ENCODE measurements around the gene FAM193A. TPM values are rescaled to one million over a fixed set of nuclear protein-coding genes. Genes with fewer than 3 reads are reported as not detected.

The FAM193A gene
- total and polyA plus RNA-seq, 2 donors (not counting 1 experiment from before 2014, with no cell fraction given): 16.0 to 62.7 TPM

- no peaks in the 10 kb centered on the region for H3K27me3 Mint-ChIP-seq
- Histone ChIP-seq H3K36me3 (replicated peaks in 1 of 2; ENCODE audit: control extremely low read depth in 1 of 2, control insufficient read depth in 1 of 2, extremely low read depth in 1 of 2, insufficient read depth in 2 of 2, low read length in 1 of 2) (no peaks in the 10 kb centered on the region), H3K9me3 (ENCODE audit: control extremely low read depth in 1 of 3, control insufficient read depth in 2 of 3, insufficient read depth in 1 of 3, low read length in 2 of 3) (peaks cover 0 to 8% (median 7%) of the 10 kb centered on the region in 3 donors), H2AFZ (ENCODE audit: insufficient read depth, low read depth, low read length, poor library complexity, severe bottlenecking) (no peak overlapping the region), H3K9ac (ENCODE audit: low read length) (no peak overlapping the region), H3K27ac (ENCODE audit: low read length in 2 of 2) (no peak overlapping the region), H3K4me1 (ENCODE audit: control insufficient read depth in 2 of 2, insufficient read depth in 2 of 2, low read length in 2 of 2) (peaks cover 9% of the 10 kb centered on the region in 2 donors), H3K4me3 (ENCODE audit: control extremely low read depth in 1 of 5, extremely low read depth in 1 of 5, insufficient read depth in 1 of 5, low read depth in 2 of 5, low read length in 4 of 5) (no peak overlapping the region), H4K20me1 (ENCODE audit: control insufficient read depth, insufficient read depth, low read length, poor library complexity, severe bottlenecking) (no peaks in the 10 kb centered on the region), H3K27me3 (replicated peaks in 1 of 4; ENCODE audit: control extremely low read depth in 1 of 4, control insufficient read depth in 3 of 4, insufficient read depth in 4 of 4, low read length in 3 of 4) (no peaks in the 10 kb centered on the region), H3K79me2 (ENCODE audit: control insufficient read depth, insufficient read depth, low read length) (no peaks in the 10 kb centered on the region), H3K4me2 (replicated peaks; ENCODE audit: low read depth, low read length, poor library complexity, severe bottlenecking) (no peak overlapping the region)
- no peaks in the 10 kb centered on the region for H3K9me3 Mint-ChIP-seq (ENCODE audit: insufficient read depth)
- H3K4me1 Mint-ChIP-seq: peaks cover 23% of the 10 kb centered on the region
- POLR2A ChIA-PET: interaction anchor here (0.6 kb wide), 1 partner anchor 25 kb away, joined by 8 read pairs; the partner anchor contains the start of gene SH3BP2
- ATAC-seq (ENCODE audit: low read depth): no peak
- WGBS (ENCODE audit: insufficient coverage): 97% methylated on average over 9 of the region's 9 CpGs
- no peak for DNase-seq
- CTCF ChIA-PET: interaction anchor here (1.1 to 1.3 kb wide), 2 partner anchors 82 to 85 kb away, joined by 3 read pairs; no protein-coding TSS in a partner anchor
- intact Hi-C loops (cut with micrococcal nuclease): no loop called here
- no peak overlapping the region for H3K4me3 Mint-ChIP-seq
- H3K27ac Mint-ChIP-seq: no peak overlapping the region
- TF ChIP-seq CTCF (IDR thresholded peaks at IDR 0.05) (no peak), EZH2 (IDR thresholded peaks at IDR 0.05; ENCODE audit: borderline replicate concordance, insufficient read depth, low read depth, low read length, poor library complexity, severe bottlenecking) (no peak)
Observed at GRCh38 chr4:2768124-2768523, 231.7 kb downstream of the FAM193A start.

- intact Hi-C loops (cut with micrococcal nuclease): no loop called here
- Mint-ChIP-seq H3K9me3 (ENCODE audit: insufficient read depth) (no peaks in the 10 kb centered on the region), H3K4me3 (no peak overlapping the region), H3K27me3 (no peaks in the 10 kb centered on the region), H3K27ac (no peak overlapping the region), H3K4me1 (peaks cover 20% of the 10 kb centered on the region)
- no peaks in the 10 kb centered on the region for H4K20me1 ChIP-seq (ENCODE audit: control insufficient read depth, insufficient read depth, low read length, poor library complexity, severe bottlenecking)
- H3K9me3 ChIP-seq (ENCODE audit: control extremely low read depth in 1 of 3, control insufficient read depth in 2 of 3, insufficient read depth in 1 of 3, low read length in 2 of 3): peaks cover 0 to 8% (median 7%) of the 10 kb centered on the region in 3 donors
- H3K27me3 ChIP-seq (replicated peaks in 1 of 4; ENCODE audit: control extremely low read depth in 1 of 4, control insufficient read depth in 3 of 4, insufficient read depth in 4 of 4, low read length in 3 of 4): no peaks in the 10 kb centered on the region
- 93% methylated on average over 5 of the region's 15 CpGs for WGBS (ENCODE audit: insufficient coverage)
- H3K4me3 ChIP-seq (ENCODE audit: control extremely low read depth in 1 of 5, extremely low read depth in 1 of 5, insufficient read depth in 1 of 5, low read depth in 2 of 5, low read length in 4 of 5): no peak overlapping the region
- no peak for DNase-seq
- POLR2A ChIA-PET: interaction anchor here (0.5 kb wide), 1 partner anchor 84 kb away, joined by 3 read pairs; no protein-coding TSS in a partner anchor
- H3K9ac ChIP-seq (ENCODE audit: low read length): no peak overlapping the region
- TF ChIP-seq CTCF (IDR thresholded peaks at IDR 0.05): no peak
- no peak overlapping the region for H3K4me2 ChIP-seq (replicated peaks; ENCODE audit: low read depth, low read length, poor library complexity, severe bottlenecking)
- no peak overlapping the region for H3K27ac ChIP-seq (ENCODE audit: low read length in 2 of 2)
- H2AFZ ChIP-seq (ENCODE audit: insufficient read depth, low read depth, low read length, poor library complexity, severe bottlenecking): no peak overlapping the region
- CTCF ChIA-PET: interaction anchor here (0.7 to 1.1 kb wide), 2 partner anchors 71 to 84 kb away, joined by 3 read pairs; no protein-coding TSS in a partner anchor
- no peak for ATAC-seq (ENCODE audit: low read depth)
- peaks cover 4 to 9% of the 10 kb centered on the region in 2 donors for H3K4me1 ChIP-seq (ENCODE audit: control insufficient read depth in 2 of 2, insufficient read depth in 2 of 2, low read length in 2 of 2)
- no peaks in the 10 kb centered on the region for H3K36me3 ChIP-seq (replicated peaks in 1 of 2; ENCODE audit: control extremely low read depth in 1 of 2, control insufficient read depth in 1 of 2, extremely low read depth in 1 of 2, insufficient read depth in 2 of 2, low read length in 1 of 2)
- no peaks in the 10 kb centered on the region for H3K79me2 ChIP-seq (ENCODE audit: control insufficient read depth, insufficient read depth, low read length)
Observed at GRCh38 chr4:2768921-2769336, 232.5 kb downstream of the FAM193A start.

Measured in B cell (primary cell).